Cerebellar nuclear complex (tissue), 1 donor: ENCODE measurements around the gene TP53RK.
"Not testable (repeated sequence)": the region's sequence is repeated elsewhere in the genome, so short reads cannot be mapped to it uniquely, and the experiment has no call there.

Experiments
- DNase-seq, 2 experiments: peaks; one replicate each; lab custom pipeline; 2025; lab: John Stamatoyannopoulos, UW

The TP53RK gene

DNA sequence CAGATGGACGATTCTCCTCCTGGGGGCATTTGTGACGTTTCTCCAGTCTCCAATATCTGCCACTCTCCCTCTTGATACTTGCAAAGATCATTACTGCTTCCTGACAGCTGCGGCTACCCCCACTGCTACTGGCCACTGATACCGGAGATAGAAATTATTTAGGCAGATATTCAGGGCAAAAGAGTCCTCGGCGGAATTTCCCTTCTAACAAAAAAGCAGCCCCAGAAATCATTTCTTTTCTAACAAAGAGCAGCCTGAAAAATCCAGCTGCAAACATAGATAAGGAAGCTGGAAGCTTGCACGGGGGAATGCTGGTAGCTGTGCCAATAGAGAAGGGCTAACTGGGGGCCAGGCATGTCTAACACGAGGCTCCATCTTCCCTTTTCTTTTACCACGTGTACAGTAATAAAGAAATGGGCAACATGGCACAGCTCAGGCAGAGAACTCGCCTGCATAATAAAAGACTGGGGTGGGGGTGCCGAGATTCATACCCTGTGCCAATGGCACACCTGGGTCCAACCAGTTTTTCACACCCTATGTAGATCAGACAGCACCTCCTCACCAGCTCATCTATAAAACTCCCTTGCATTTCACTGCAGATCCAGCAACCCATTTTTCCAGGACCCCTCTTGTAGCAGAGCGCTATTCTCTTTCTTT is 6.1 kb downstream of the TP53RK start:
- DNase-seq, result no peak

DNA sequence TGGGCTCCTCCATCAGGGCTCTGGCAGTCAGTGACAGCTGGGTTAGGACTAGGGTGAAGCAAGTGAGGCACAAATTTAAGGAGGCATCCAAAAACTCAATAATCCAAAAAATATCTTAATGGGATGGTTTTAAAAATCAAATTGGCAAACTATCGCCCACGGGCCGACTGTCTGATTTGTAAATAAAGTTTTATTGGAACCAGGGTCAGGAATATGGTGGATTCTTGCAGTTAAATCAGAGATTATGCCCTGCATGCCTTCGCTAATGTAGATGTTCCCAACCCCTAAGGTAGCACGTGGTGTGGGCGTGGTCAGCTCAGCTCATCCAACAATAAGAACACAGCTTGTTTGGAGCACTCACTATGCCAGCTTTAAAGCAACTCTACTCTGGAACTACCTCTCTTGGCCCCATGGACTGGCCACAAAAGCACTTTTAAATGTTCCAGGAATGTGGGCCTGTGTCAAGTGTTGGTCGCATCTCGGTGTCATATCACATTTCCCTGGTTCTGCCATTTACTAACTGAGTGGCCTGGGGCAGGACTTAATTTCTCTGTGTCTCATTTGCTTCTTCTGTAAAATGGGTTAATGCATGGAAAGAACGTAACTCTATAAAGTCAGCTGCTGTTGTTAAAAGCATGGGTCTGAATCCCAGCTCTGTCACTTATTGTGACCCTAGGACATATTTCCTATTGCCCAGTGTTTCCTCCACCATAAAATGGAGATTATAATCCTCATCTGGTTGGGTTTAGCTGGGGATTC is 7.0 kb downstream of the TP53RK start:
- no peak for DNase-seq

DNA sequence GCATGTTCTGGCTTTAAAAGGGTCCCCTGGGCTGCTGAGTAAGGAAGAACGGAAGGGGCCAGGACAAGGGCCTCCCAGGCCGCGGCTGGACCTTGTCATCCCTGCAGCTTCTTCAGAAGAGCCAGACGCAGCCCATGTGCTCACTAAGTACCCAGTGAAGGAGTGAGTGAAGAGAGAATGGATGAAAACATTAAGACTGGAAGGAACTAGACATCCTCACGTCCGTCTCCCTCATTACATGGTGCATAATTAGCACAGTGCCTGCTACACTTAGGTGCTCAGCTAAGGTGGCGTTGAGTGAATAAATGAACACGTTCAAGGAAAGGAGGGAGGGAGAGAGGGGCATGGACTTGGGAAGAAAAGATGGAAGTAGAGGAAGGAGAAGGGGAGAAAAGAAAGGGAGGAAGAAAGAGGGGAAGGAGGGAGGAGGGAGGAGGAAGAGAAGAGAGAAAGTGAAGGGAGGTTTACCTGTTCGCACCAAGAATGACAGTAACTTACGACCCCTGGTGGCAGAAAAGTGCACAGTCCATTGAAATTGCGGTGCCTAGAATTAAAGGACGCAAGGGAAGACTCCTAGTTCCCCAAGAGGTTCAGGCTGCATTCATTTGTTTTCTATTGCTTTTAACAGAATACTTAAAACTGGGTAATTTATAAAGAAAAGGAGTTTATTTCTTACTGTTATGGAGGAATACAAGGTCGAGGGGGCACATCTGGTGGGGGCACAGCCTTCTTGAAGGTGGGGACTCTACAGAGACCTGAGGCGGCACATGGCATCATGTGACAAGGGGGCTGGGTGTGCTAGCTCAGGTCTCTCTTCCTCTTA is 8.0 kb downstream of the TP53RK start:
- peak in 1 of 2 experiments; percentile 38 for DNase-seq

DNA sequence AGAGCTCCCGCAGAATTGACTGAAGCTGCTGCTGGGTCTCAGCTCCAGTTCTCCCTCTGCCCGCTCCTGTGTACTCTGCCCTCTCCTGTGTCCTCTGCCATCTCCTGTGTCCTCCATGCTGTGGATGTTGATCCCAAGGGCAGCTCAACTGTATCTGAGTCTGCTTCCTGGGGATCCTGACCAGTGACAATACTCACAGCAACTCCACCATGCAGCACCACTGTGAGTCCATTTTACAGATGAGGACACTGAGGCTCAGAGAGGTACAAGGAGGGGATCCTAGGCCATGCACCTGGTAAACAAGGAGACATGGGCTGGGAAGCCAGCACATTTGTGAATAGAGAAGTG is 8.6 kb downstream of the TP53RK start:
- no peak for DNase-seq

GRCh38 chr20:46678516-46678915 is 10.7 kb downstream of the TP53RK start:
- DNase-seq, result no peak

DNA sequence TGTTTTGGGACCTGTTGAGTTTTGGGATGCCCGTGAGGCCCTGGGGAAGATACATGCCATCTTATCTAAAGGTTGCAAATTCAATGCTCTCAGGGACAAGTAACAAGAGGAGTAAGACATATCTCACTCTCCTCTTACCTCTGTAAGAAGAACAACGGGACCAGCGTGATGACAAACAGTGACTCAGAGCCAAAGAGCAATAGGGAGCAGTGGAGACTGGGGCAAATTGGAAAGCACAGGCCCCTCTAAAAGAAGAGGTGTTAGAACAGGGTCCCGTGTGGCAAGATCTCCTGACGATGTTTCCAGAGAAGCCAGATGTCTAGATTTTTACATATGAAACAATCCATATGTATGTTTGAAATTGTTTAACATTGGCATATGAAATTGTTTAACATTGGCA is 11.6 kb downstream of the TP53RK start:
- no peak for DNase-seq

DNA sequence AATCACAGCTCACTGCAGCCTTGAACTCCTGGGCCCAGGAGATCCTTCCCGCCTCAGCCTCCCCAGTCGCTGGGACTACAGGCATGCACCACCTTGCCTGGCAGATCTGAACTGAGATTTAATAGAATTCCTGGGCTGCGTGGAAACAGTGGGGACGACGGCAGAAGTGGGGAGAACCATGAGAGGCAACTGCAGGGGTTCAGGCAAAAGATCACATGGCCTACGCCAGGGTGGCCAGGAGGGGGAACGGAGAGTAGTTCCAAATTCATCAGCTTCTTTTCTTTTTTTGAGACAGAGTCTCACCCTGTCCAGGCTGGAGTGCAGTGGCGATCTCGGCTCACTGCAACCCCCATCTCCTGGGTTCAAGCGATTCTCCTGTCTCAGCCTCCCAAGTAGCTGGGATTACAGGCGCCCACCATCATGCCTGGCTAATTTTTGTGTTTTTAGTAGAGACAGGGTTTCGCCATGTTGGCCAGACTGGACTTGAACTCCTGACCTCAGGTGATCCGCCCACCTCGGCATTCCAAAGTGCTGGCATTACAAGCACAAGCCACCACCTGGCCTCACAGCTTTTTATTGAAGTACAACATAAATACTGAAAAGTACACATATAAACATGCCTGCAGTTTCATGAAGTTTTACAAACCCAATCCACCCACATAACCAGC is 12.5 kb downstream of the TP53RK start:
- not testable (repeated sequence) for DNase-seq

GRCh38 chr20:46674253-46675083 is 14.8 kb downstream of the TP53RK start:
- no peak for DNase-seq

GRCh38 chr20:46673394-46674252 is 15.6 kb downstream of the TP53RK start:
- DNase-seq, result no peak

GRCh38 chr20:46672543-46673148 is 16.6 kb downstream of the TP53RK start:
- DNase-seq, result no peak

GRCh38 chr20:46671866-46672542 is 17.2 kb downstream of the TP53RK start:
- DNase-seq, result no peak

DNA sequence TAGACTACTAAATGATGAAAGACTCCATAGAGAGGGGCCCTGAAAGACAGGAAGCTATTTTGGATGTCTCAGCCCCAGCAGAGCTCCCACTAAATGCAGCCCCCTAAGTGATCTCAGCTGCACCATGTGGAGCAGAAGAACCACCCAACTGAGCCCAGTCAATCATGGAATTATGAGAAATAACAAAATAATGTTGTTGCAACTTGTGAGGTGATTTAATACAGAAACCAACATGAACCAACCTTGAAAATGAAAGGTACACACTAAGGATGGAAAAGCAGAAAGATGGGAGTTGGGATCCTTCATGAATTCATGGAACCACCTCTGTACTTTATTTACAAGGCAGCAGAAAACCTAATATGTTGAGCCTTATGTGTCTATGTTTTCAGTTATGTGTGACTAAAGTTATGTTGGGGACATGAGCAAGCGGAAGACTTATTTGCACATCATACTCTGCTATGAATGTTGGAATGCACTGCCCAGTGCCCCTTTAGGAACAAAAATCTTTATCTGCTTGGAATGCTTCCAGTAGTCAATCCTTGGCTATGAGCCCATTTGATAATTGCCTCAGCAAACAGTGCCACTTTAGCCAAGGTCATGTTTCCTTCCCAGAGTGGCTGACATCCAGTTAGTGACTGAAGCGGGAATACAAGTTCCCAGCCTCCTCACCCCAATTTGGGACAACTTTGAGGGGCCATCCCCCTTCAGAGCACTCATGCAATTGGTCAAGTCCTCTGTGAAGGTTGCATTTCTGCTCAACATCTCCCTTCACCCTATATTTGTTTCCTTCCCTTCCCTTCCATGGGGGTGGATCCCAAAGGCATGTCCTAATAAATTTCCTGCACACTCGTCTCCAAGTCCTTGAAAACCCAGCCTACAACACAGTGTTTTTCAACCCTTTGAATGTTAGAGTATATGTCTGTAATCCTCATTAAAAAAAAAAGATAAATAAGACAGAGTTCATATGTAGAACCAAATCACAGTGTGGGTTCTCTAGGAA is 18.4 kb downstream of the TP53RK start:
- DNase-seq, result no peak

GRCh38 chr20:46670228-46670584 is 19.0 kb downstream of the TP53RK start:
- DNase-seq, result no peak

DNA sequence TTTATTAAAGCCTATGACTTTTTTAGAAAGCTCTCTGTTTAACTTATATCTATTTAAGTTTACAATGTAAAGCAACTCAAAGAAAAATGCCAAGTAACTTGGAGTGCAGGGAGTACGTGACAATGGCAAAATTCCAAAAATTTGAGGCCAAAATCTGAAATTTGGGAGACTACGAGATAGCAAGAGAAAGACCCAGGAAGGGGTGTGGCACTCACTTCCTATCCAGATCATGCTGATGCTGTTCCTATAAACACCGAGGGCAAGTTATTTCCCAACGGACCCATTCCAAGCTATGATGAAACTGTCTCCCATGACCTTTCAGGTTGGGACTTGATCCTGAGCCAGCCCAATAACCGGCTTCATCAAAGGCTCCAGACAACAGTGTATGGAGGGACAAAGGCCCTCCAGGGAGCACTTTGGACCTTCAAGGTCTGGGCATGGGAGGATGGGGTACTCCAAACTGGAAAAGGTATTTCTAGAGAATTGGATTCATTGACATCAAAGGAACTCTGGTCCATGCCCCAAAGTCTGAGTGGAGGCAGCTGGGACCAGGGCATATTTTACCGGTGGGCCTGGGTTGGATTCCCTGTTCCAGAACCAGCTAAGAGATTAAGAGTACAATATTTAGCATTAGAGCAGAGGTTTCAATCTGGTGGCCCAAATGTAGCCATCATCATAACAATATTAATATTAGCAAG is 22.3 kb downstream of the TP53RK start:
- DNase-seq, result no peak

GRCh38 chr20:46666306-46666705 is 22.9 kb downstream of the TP53RK start:
- DNase-seq, result no peak

GRCh38 chr20:46665602-46666001 is 23.6 kb downstream of the TP53RK start:
- no peak for DNase-seq

GRCh38 chr20:46663531-46663930 is 25.7 kb downstream of the TP53RK start:
- DNase-seq, result no peak

GRCh38 chr20:46661659-46662058 is 27.6 kb downstream of the TP53RK start:
- no peak for DNase-seq
